Loucy (cell line): Measurements from ENCODE around the gene SSBP3.

Experiments used
- H2AFZ ChIP-seq: fragments of 200-600 bp; sonication (generic); 2 replicates; pipeline ENCODE4 v1.6.0; 2016; ENCODE audit warnings: antibody characterized with exemption, mild to moderate bottlenecking, low read length, moderate library complexity
- H3F3A ChIP-seq: fragments of 200-600 bp; 2 replicates; pipeline ENCODE4 v1.6.0; 2016; ENCODE audit warnings: antibody characterized with exemption, low read depth, mild to moderate bottlenecking
- H3K27me3 ChIP-seq: fragments of 200-600 bp; sonication (generic); 2 replicates; pipeline ENCODE4 v1.6.1; 2014; ENCODE audit warnings: low read length, mild to moderate bottlenecking; ENCODE audit not compliant: insufficient read depth, poor library complexity, severe bottlenecking
- H3K36me3 ChIP-seq: fragments of 200-600 bp; sonication (generic); 2 replicates; pipeline ENCODE4 v1.6.1; 2016; ENCODE audit warnings: low read length; ENCODE audit not compliant: insufficient read depth
- H3K4me1 ChIP-seq: fragments of 200-600 bp; sonication (generic); 2 replicates; pipeline ENCODE4 v1.5.1; 2014; ENCODE audit warnings: low read length, mild to moderate bottlenecking; ENCODE audit not compliant: insufficient read depth, poor library complexity, severe bottlenecking
- H3K4me2 ChIP-seq: fragments of 200-600 bp; sonication (generic); 2 replicates; pipeline ENCODE4 v1.6.0; 2014; ENCODE audit warnings: antibody characterized with exemption, low read length, low read depth, mild to moderate bottlenecking; ENCODE audit not compliant: poor library complexity, severe bottlenecking
- H3K4me3 ChIP-seq: fragments of 200-600 bp; sonication (generic); 2 replicates; pipeline ENCODE4 v1.5.1; 2014; ENCODE audit warnings: low read length, mild to moderate bottlenecking, mixed read lengths; ENCODE audit not compliant: poor library complexity, severe bottlenecking
- H3K79me2 ChIP-seq: fragments of 200-600 bp; sonication (generic); 2 replicates; pipeline ENCODE4 v1.6.1; 2014; ENCODE audit warnings: low read length; ENCODE audit not compliant: insufficient read depth
- H3K9ac ChIP-seq: fragments of 200-600 bp; sonication (generic); 2 replicates; pipeline ENCODE4 v1.6.0; 2014; ENCODE audit warnings: mild to moderate bottlenecking, low read depth, low read length, moderate library complexity; ENCODE audit not compliant: poor library complexity, severe bottlenecking
- H3K9me2 ChIP-seq: fragments of 200-600 bp; sonication (generic); replicated peaks from 2 replicates; pipeline ENCODE4 v1.6.1; 2016; ENCODE audit warnings: low read depth, low read length, mixed read lengths
- H3K9me3 ChIP-seq: fragments of 200-600 bp; sonication (generic); 2 replicates; pipeline ENCODE4 v1.6.1; 2014; ENCODE audit warnings: mild to moderate bottlenecking, antibody characterized with exemption, low read length, low read depth; ENCODE audit not compliant: insufficient read depth
- H4K20me1 ChIP-seq: fragments of 200-600 bp; sonication (generic); 2 replicates; pipeline ENCODE4 v1.6.0; 2014; ENCODE audit warnings: antibody characterized with exemption, low read length, mild to moderate bottlenecking; ENCODE audit not compliant: insufficient read depth, poor library complexity, severe bottlenecking
- EZH2phosphoT487 ChIP-seq: fragments of 200-600 bp; IDR thresholded peaks from 2 replicates; pipeline ENCODE4 v1.6.1; 2018; ENCODE audit warnings: antibody characterized with exemption, mild to moderate bottlenecking, moderate library complexity, borderline replicate concordance
- TF ChIP-seq, protein P1 (sequence below): fragments of 200-600 bp; sonication (generic); conservative IDR thresholded peaks from 2 replicates; pipeline ENCODE4 v1.5.1; 2014; ENCODE audit warnings: mild to moderate bottlenecking, antibody characterized with exemption, low read length

The SSBP3 gene

DNA sequence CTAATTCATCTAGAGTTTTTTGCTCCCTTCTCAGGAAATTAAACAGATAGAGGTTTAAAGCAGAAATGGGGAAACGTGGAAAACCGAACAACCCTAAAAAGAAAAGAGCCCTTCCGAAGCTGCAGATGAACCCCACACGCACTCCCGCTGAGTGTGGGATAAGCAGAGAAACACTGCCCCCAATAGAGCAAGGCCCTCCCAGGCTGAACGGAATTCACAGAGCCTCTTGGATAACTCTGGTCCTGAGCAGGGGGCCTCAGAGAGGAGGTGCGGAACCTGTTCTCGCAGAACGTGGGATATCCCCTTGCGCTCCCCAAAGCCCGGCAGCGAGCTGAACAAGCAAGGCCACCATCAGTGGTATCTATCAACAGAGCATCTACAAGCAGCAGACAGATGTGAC lies 44.9 kb downstream of the SSBP3 start:
- Histone ChIP-seq H3K4me3 (no peak overlapping the region), H3K4me1 (no peaks in the 10 kb centered on the region), H4K20me1 (peaks cover 38% of the 10 kb centered on the region)

DNA sequence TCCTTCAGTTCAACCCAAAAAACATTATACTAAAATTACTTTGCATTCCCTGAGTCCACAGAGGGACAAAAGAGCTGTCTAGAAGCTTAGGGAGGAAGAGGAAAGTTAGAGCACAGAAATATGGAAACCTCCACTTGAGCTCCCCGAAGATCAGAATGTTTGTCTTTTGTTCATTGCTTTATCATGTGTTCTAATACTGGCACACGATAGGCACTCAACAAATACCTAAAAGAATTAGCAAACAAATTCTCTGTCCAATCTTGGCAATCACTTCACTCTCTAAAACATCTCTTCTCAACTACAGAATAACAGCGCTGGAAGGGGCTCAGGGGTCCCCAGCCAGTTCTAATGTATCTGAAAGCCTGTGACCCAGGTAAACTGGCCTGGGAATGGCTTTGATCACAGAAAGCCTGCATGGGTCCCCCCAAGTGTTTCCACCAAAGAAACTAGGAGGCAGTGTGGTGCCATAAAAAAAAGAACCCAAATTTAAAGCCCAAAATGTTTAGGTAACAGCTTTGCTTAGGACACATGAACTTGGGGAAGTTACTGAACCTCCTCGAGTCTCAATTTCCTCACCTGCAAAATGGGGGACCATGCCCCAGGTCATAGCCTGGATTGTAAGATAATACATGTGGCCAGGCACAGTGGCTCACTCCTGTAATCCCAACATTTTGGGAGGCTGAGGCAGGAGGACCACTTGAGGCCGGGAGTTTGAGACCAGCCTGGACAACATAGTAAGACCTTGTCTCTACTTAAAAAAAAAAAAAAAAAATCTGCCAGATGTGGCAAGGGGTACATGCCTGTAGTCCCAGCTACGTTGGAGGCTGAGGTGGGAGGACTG lies 45.8 kb downstream of the SSBP3 start:
- H3K36me3 ChIP-seq: peaks cover 28% of the 10 kb centered on the region; the same call in 1 of the 2 replicates
- H4K20me1 ChIP-seq: peaks cover 38% of the 10 kb centered on the region
- H3F3A ChIP-seq: no peaks in the 10 kb centered on the region
- no peaks in the 10 kb centered on the region for H3K27me3 ChIP-seq
- H3K9me2 ChIP-seq: no peaks in the 10 kb centered on the region
- no peak overlapping the region for H3K9ac ChIP-seq
- H3K4me3 ChIP-seq: no peak overlapping the region
- H3K9me3 ChIP-seq: no peaks in the 10 kb centered on the region
- peaks cover 87% of the 10 kb centered on the region for H3K79me2 ChIP-seq
- TF ChIP-seq, protein P1, sequence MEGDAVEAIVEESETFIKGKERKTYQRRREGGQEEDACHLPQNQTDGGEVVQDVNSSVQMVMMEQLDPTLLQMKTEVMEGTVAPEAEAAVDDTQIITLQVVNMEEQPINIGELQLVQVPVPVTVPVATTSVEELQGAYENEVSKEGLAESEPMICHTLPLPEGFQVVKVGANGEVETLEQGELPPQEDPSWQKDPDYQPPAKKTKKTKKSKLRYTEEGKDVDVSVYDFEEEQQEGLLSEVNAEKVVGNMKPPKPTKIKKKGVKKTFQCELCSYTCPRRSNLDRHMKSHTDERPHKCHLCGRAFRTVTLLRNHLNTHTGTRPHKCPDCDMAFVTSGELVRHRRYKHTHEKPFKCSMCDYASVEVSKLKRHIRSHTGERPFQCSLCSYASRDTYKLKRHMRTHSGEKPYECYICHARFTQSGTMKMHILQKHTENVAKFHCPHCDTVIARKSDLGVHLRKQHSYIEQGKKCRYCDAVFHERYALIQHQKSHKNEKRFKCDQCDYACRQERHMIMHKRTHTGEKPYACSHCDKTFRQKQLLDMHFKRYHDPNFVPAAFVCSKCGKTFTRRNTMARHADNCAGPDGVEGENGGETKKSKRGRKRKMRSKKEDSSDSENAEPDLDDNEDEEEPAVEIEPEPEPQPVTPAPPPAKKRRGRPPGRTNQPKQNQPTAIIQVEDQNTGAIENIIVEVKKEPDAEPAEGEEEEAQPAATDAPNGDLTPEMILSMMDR: no peak; the same call in 1 of the 2 replicates
- TF ChIP-seq EZH2phosphoT487: no peak
- no peak overlapping the region for H2AFZ ChIP-seq
- no peaks in the 10 kb centered on the region for H3K4me1 ChIP-seq
- no peak overlapping the region for H3K4me2 ChIP-seq

More for the DNA sequence above, 44.9 kb downstream of the SSBP3 start:
- peaks cover 86% of the 10 kb centered on the region for H3K79me2 ChIP-seq
- H3K36me3 ChIP-seq: peaks cover 30% of the 10 kb centered on the region; the same call in 1 of the 2 replicates
- H3F3A ChIP-seq: no peaks in the 10 kb centered on the region
- no peaks in the 10 kb centered on the region for H3K9me2 ChIP-seq
- no peak overlapping the region for H3K4me2 ChIP-seq
- H2AFZ ChIP-seq: no peak overlapping the region
- H3K27me3 ChIP-seq: no peaks in the 10 kb centered on the region
- no peak overlapping the region for H3K9ac ChIP-seq
- no peaks in the 10 kb centered on the region for H3K9me3 ChIP-seq
- TF ChIP-seq, protein P1: no peak
- no peak for TF ChIP-seq EZH2phosphoT487

DNA sequence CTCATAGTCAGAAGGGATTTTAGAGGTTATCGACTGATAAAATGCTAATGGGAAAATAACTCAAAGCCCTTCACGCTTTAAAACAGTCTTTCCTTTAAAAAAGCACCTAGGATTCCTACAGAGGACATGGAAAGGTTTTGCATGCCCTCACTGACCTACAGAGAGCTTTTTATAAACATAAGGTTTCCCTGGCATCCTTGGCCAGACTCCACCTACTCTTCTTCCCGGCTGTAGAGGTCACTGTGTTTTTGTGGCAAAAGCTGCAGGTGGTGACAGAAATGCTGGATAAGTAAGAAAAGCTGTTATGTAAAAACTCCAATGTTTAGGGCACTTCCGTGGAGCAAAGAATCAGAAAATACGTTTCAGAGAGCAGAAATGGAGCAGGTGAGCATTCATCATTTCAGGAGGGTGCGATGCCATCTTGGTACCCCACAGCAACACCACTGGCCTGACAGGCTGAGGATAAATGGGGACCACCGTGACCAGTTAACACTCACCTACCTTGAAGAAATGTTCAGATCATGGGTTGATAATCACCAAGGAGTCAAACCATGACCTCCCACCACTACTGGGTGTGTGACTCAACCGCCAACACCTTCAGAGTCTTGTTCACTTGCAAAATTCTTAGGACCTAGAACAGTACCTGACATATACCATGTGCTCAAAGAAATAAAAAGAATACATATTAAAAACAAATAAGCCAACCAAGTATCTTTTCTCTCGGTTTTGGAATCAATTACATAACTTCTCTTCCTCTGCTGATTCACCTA lies 46.6 kb downstream of the SSBP3 start:
- Histone ChIP-seq H4K20me1 (peaks cover 38% of the 10 kb centered on the region), H3K9me3 (no peaks in the 10 kb centered on the region), H3K4me1 (no peaks in the 10 kb centered on the region)

More for the DNA sequence above, 46.6 kb downstream of the SSBP3 start:
- no peak overlapping the region for H3K4me3 ChIP-seq
- TF ChIP-seq EZH2phosphoT487: no peak
- TF ChIP-seq, protein P1: no peak
- no peak overlapping the region for H3K9ac ChIP-seq
- H3K36me3 ChIP-seq: peaks cover 28% of the 10 kb centered on the region; the same call in 1 of the 2 replicates
- peaks cover 88% of the 10 kb centered on the region for H3K79me2 ChIP-seq
- no peaks in the 10 kb centered on the region for H3K9me2 ChIP-seq
- H3K27me3 ChIP-seq: no peaks in the 10 kb centered on the region
- H2AFZ ChIP-seq: no peak overlapping the region
- H3K4me2 ChIP-seq: no peak overlapping the region
- no peaks in the 10 kb centered on the region for H3F3A ChIP-seq
